ENCODE measurements around the gene C19orf18. TPM values are rescaled to one million over a fixed set of nuclear protein-coding genes. Genes with fewer than 3 reads are reported as not detected.
"Not testable (repeated sequence)": the region's sequence is repeated elsewhere in the genome, so short reads cannot be mapped to it uniquely, and the experiment has no call there.

Gene C19orf18
- total RNA-seq: under 1 TPM in 1 of 2 donors, not detected in 1; 0.74 TPM

- H3K9me3 Mint-ChIP-seq: peaks cover 34% of the 10 kb centered on the region
- H3K4me1 Mint-ChIP-seq (ENCODE audit: low read depth in 2 of 2): peaks cover 0 to 2% of the 10 kb centered on the region in 2 donors
- peaks cover 72% of the 10 kb centered on the region for H3K36me3 Mint-ChIP-seq
- H3K27me3 Mint-ChIP-seq: no peaks in the 10 kb centered on the region
- no peak for DNase-seq (ENCODE audit: low spot score)
- no peak within 1 kb of the TSS for H3K27ac Mint-ChIP-seq
- H3K4me3 Mint-ChIP-seq: no peak within 1 kb of the TSS
- ATAC-seq: no peak
Observed at GRCh38 chr19:57974434-57974833, at the start of gene C19orf18. C19orf18 (minus strand) TSS chr19:57974534; CDS start chr19:57974432, 102 bp downstream.

- ATAC-seq: no peak
- H3K4me3 Mint-ChIP-seq: no peak overlapping the region
Observed at GRCh38 chr19:58022283-58022660, 47.9 kb upstream of the C19orf18 start.

GRCh38 chr19:58021541-58022282 is 47.4 kb upstream of the C19orf18 start:
- Mint-ChIP-seq H3K36me3 (peaks cover 7% of the 10 kb centered on the region), H3K27ac (no peak overlapping the region), H3K4me1 (ENCODE audit: low read depth in 2 of 2) (no peaks in the 10 kb centered on the region), H3K9me3 (peaks cover 8% of the 10 kb centered on the region), H3K27me3 (peaks cover 0 to 4% of the 10 kb centered on the region in 2 donors), H3K4me3 (no peak overlapping the region)
- ATAC-seq (peak; percentile 75 to 82), DNase-seq (ENCODE audit: low spot score) (peak; percentile 71)

More at GRCh38 chr19:58022283-58022660, 47.9 kb upstream of the C19orf18 start:
- Mint-ChIP-seq H3K4me1 (ENCODE audit: low read depth in 2 of 2) (no peaks in the 10 kb centered on the region), H3K27ac (no peak overlapping the region), H3K36me3 (peaks cover 7% of the 10 kb centered on the region), H3K9me3 (peaks cover 8% of the 10 kb centered on the region), H3K27me3 (peaks cover 0 to 4% of the 10 kb centered on the region in 2 donors)
- no peak for DNase-seq (ENCODE audit: low spot score)

- no peak overlapping the region for H3K4me3 Mint-ChIP-seq
- H3K27ac Mint-ChIP-seq: no peak overlapping the region
- no peak for ATAC-seq
- no peak for DNase-seq (ENCODE audit: low spot score)
- peaks cover 11% of the 10 kb centered on the region for H3K9me3 Mint-ChIP-seq
- H3K27me3 Mint-ChIP-seq: peaks cover 0 to 4% of the 10 kb centered on the region in 2 donors
- no peaks in the 10 kb centered on the region for H3K4me1 Mint-ChIP-seq (ENCODE audit: low read depth in 2 of 2)
- H3K36me3 Mint-ChIP-seq: peaks cover 7% of the 10 kb centered on the region
Observed at GRCh38 chr19:58020129-58020528, 45.8 kb upstream of the C19orf18 start.

GRCh38 chr19:58014141-58014540 is 39.8 kb upstream of the C19orf18 start:
- peaks cover 19% of the 10 kb centered on the region for H3K36me3 Mint-ChIP-seq
- DNase-seq (ENCODE audit: low spot score) (no peak), ATAC-seq (no peak)
- no peak overlapping the region for H3K4me3 Mint-ChIP-seq
- H3K9me3 Mint-ChIP-seq: peaks cover 14% of the 10 kb centered on the region
- no peaks in the 10 kb centered on the region for H3K27me3 Mint-ChIP-seq
- no peak overlapping the region for H3K27ac Mint-ChIP-seq
- no peaks in the 10 kb centered on the region for H3K4me1 Mint-ChIP-seq (ENCODE audit: low read depth in 2 of 2)

- H3K36me3 Mint-ChIP-seq: peaks cover 47% of the 10 kb centered on the region
- H3K27me3 Mint-ChIP-seq: no peaks in the 10 kb centered on the region
- H3K9me3 Mint-ChIP-seq: peaks cover 23% of the 10 kb centered on the region
- peak overlapping the region; percentile 34 for H3K4me3 Mint-ChIP-seq
- DNase-seq (ENCODE audit: low spot score) (no peak), ATAC-seq (no peak)
- no peaks in the 10 kb centered on the region for H3K4me1 Mint-ChIP-seq (ENCODE audit: low read depth in 2 of 2)
- no peak overlapping the region for H3K27ac Mint-ChIP-seq
Observed at GRCh38 chr19:58010507-58010906, 36.2 kb upstream of the C19orf18 start.

GRCh38 chr19:58009666-58010301 is 35.5 kb upstream of the C19orf18 start:
- H3K4me1 Mint-ChIP-seq (ENCODE audit: low read depth in 2 of 2): peaks cover under 1 to 1% of the 10 kb centered on the region in 2 donors
- H3K9me3 Mint-ChIP-seq: peaks cover 23% of the 10 kb centered on the region
- peak overlapping the region; percentile 56 for H3K4me3 Mint-ChIP-seq
- ATAC-seq (peak; percentile 80 to 82), DNase-seq (ENCODE audit: low spot score) (no peak)
- peaks cover 54% of the 10 kb centered on the region for H3K36me3 Mint-ChIP-seq
- H3K27me3 Mint-ChIP-seq: no peaks in the 10 kb centered on the region
- no peak overlapping the region for H3K27ac Mint-ChIP-seq

- H3K36me3 Mint-ChIP-seq: peaks cover 59% of the 10 kb centered on the region
Observed at GRCh38 chr19:58009301-58009665, 34.9 kb upstream of the C19orf18 start.

GRCh38 chr19:58008877-58009276 is 34.5 kb upstream of the C19orf18 start:
- not testable (repeated sequence) for H3K4me1 Mint-ChIP-seq (ENCODE audit: low read depth in 2 of 2); DNase-seq (ENCODE audit: low spot score); H3K27ac Mint-ChIP-seq; ATAC-seq; H3K27me3 Mint-ChIP-seq
- Mint-ChIP-seq H3K4me3 (peak overlapping the region; percentile 56), H3K9me3 (peaks cover 32% of the 10 kb centered on the region), H3K36me3 (peaks cover 63% of the 10 kb centered on the region)

More at GRCh38 chr19:58009301-58009665, 34.9 kb upstream of the C19orf18 start:
- H3K4me1 Mint-ChIP-seq (ENCODE audit: low read depth in 2 of 2): peaks cover 4 to 5% of the 10 kb centered on the region in 2 donors
- H3K27me3 Mint-ChIP-seq: no peaks in the 10 kb centered on the region
- ATAC-seq (no peak), DNase-seq (ENCODE audit: low spot score) (no peak)
- H3K4me3 Mint-ChIP-seq: peak overlapping the region; percentile 56
- H3K9me3 Mint-ChIP-seq: peaks cover 28% of the 10 kb centered on the region
- no peak overlapping the region for H3K27ac Mint-ChIP-seq

GRCh38 chr19:58007285-58007684 is 33.0 kb upstream of the C19orf18 start:
- H3K9me3 Mint-ChIP-seq: peaks cover 28% of the 10 kb centered on the region
- peaks cover 65% of the 10 kb centered on the region for H3K36me3 Mint-ChIP-seq
- H3K4me3 Mint-ChIP-seq: no peak overlapping the region
- no peak overlapping the region for H3K27ac Mint-ChIP-seq
- peaks cover 15 to 17% of the 10 kb centered on the region in 2 donors for H3K4me1 Mint-ChIP-seq (ENCODE audit: low read depth in 2 of 2)
- DNase-seq (ENCODE audit: low spot score) (no peak), ATAC-seq (no peak)
- no peaks in the 10 kb centered on the region for H3K27me3 Mint-ChIP-seq

GRCh38 chr19:58003174-58003828 is 29.0 kb upstream of the C19orf18 start:
- Mint-ChIP-seq H3K9me3 (peaks cover 27% of the 10 kb centered on the region), H3K4me3 (peak overlapping the region; percentile 84), H3K36me3 (peaks cover 66% of the 10 kb centered on the region), H3K4me1 (ENCODE audit: low read depth in 2 of 2) (peaks cover 27% of the 10 kb centered on the region in 2 donors), H3K27ac (peak overlapping the region; percentile 79 to 86), H3K27me3 (no peaks in the 10 kb centered on the region)
- ATAC-seq (no peak), DNase-seq (ENCODE audit: low spot score) (no peak)

- Mint-ChIP-seq H3K36me3 (peaks cover 61% of the 10 kb centered on the region), H3K4me3 (peak within 1 kb of the TSS; percentile 84), H3K4me1 (ENCODE audit: low read depth in 2 of 2) (peaks cover 27% of the 10 kb centered on the region in 2 donors), H3K27me3 (no peaks in the 10 kb centered on the region), H3K27ac (peak within 1 kb of the TSS; percentile 79 to 86), H3K9me3 (peaks cover 23% of the 10 kb centered on the region)
- DNase-seq (ENCODE audit: low spot score) (peak; percentile 88), ATAC-seq (peak; percentile 99)
Observed at GRCh38 chr19:58002384-58003173, 28.2 kb upstream of the C19orf18 start, which contains the start of gene ZNF606. ZNF606 (minus strand) TSS chr19:58002820; CDS start chr19:58001319, 1,501 bp downstream.

GRCh38 chr19:58001895-58002369 is 27.6 kb upstream of the C19orf18 start:
- ATAC-seq (peak; percentile 7), DNase-seq (ENCODE audit: low spot score) (no peak)
- H3K36me3 Mint-ChIP-seq: peaks cover 56% of the 10 kb centered on the region
- peak overlapping the region; percentile 79 for H3K27ac Mint-ChIP-seq
- H3K27me3 Mint-ChIP-seq: no peaks in the 10 kb centered on the region
- H3K9me3 Mint-ChIP-seq: peaks cover 20% of the 10 kb centered on the region
- peaks cover 27% of the 10 kb centered on the region in 2 donors for H3K4me1 Mint-ChIP-seq (ENCODE audit: low read depth in 2 of 2)
- peak overlapping the region; percentile 84 for H3K4me3 Mint-ChIP-seq
